Transverse colon (tissue), 4 donors: ENCODE results near the gene AKIRIN2. TPM values are rescaled to one million over a fixed set of nuclear protein-coding genes. Genes with fewer than 3 reads are reported as not detected.
"Not testable (repeated sequence)": the region's sequence is repeated elsewhere in the genome, so short reads cannot be mapped to it uniquely, and the experiment has no call there.

Experiments
- DNase-seq: peaks from one replicate; pipeline ENCODE4 v3.0.0-alpha.2; 2019
- H3K27ac ChIP-seq, 4 donors: fragments of 200-600 bp; sonication (generic); 2 replicates each; pipeline ENCODE4 v1.5.1; 2016 to 2018; ENCODE audit warnings: inconsistent platforms in 4 of 4
- H3K27me3 ChIP-seq: fragments of 200-600 bp; sonication (generic); 2 replicates; pipeline ENCODE4 v1.5.1; 2017; ENCODE audit warnings: inconsistent platforms
- H3K36me3 ChIP-seq, 4 donors: fragments of 200-600 bp; sonication (generic); 2 replicates each; pipeline ENCODE4 v1.5.1; 2017 to 2019; ENCODE audit warnings: inconsistent platforms in 4 of 4
- H3K4me1 ChIP-seq, 4 donors: fragments of 200-600 bp; sonication (generic); 2 replicates each; pipeline ENCODE4 v1.5.1; 2017 to 2020; ENCODE audit warnings: inconsistent platforms in 4 of 4
- H3K4me3 ChIP-seq, 4 donors: fragments of 200-600 bp; sonication (generic); 1 replicate in 1 of 4; 2 replicates in 3 of 4; pipeline versions ENCODE4 v1.5.1 to v1.6.1; 2017 to 2019; ENCODE audit warnings: inconsistent platforms in 4 of 4
- H3K9me3 ChIP-seq, 2 donors: fragments of 200-600 bp; sonication (generic); 2 replicates each; pipeline ENCODE4 v1.5.1; 2017 to 2019; ENCODE audit warnings: inconsistent platforms in 2 of 2
- EP300 ChIP-seq: sonication (generic); formaldehyde crosslinking; IDR thresholded peaks from one replicate; pipeline ENCODE4 v1.6.1; 2017; ENCODE audit warnings: antibody characterized with exemption, low read depth
- POLR2A ChIP-seq: fragments of 450-650 bp; IDR thresholded peaks from one replicate; pipeline ENCODE4 v1.6.1; 2016; ENCODE audit warnings: antibody characterized with exemption, mild to moderate bottlenecking, moderate library complexity
- POLR2AphosphoS5 ChIP-seq, 3 donors: sonication (generic); formaldehyde crosslinking; IDR thresholded peaks; one replicate each; pipeline ENCODE4 v1.6.1; 2016; ENCODE audit warnings: antibody characterized with exemption in 3 of 3
- WGBS, 2 donors: methylation state at CpG; one replicate each; pipeline ENCODE4 v1.1.5; 2018; ENCODE audit warnings: low coverage in 1 of 2; 5-methylcytosine and 5-hydroxymethylcytosine counted together
- in situ Hi-C, 4 donors: fragments of 200-750 bp; cut with MboI; loops; one replicate each; pipeline versions ENCODE4 v1.15.0 to v1.15.1; 2017; ENCODE audit warnings: low sequenced_read_pairs in 3 of 4, low pct_ligation_motif_present in 1 of 4, low pct_unique_long_range_greater_than_20kb in 1 of 4
- intact Hi-C: fragments of 100-400 bp; cut with DNase I; formaldehyde crosslinking; loops from one replicate; pipeline ENCODE4 v1.15.1; 2023; ENCODE audit warnings: low total_unique reads
- total RNA-seq, 4 donors: library from RNA; depleted of rRNA; stranded (reverse); fragments of >200 nt; gene quantifications; one replicate each; pipeline ENCODE4 v1.1.0, GENCODE V29; 2016
- TF ChIP-seq, protein P1 (sequence below), 5 experiments: fragments of 200-600 bp in 3 of 5; fragments of 450-650 bp in 2 of 5; sonication (generic) in 3 of 5; IDR thresholded peaks; 1 replicate in 2 of 5; 2 replicates in 3 of 5; pipeline ENCODE4 v1.5.1; 2016 to 2017; ENCODE audit warnings: antibody characterized with exemption in 5 of 5, inconsistent platforms in 3 of 5, mild to moderate bottlenecking in 2 of 5, moderate library complexity in 1 of 5

Gene AKIRIN2
- total RNA-seq, 4 donors from 2014 or later: 16.3 to 44.9 (median 20.7) TPM

DNA sequence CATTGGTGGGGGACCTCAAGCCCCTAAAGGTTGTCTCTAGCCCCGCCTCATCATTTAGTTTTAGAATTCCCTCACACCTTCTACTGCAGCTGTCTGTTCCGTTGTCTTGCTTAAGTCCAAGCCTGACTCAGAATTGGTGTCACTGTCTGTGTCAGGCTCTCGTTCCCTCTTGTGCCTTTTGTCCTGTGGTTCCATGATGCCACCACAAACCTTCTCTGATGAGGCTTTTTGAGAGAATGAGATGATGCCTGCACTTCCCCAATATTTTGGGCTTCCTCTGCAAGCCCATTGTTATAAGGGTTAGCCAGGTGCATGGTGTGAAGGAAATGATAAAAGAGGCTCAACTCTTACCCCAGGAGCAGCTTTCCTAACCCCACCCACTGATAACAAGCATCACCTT is 8.1 kb upstream of the AKIRIN2 start:
- Histone ChIP-seq H3K36me3 (no peaks in the 10 kb centered on the region), H3K9me3 (no peaks in the 10 kb centered on the region), H3K27me3 (no peaks in the 10 kb centered on the region), H3K4me3 (no peak overlapping the region), H3K27ac (no peak overlapping the region), H3K4me1 (peaks cover 0 to 10% (median 0%) of the 10 kb centered on the region in 4 donors)
- WGBS, 2 donors: 69 to 78% methylated on average over 3 of the region's 3 CpGs
- intact Hi-C loops (no loop called here), in situ Hi-C loops (no loop called here)
- TF ChIP-seq EP300: no peak
- TF ChIP-seq, protein P1, sequence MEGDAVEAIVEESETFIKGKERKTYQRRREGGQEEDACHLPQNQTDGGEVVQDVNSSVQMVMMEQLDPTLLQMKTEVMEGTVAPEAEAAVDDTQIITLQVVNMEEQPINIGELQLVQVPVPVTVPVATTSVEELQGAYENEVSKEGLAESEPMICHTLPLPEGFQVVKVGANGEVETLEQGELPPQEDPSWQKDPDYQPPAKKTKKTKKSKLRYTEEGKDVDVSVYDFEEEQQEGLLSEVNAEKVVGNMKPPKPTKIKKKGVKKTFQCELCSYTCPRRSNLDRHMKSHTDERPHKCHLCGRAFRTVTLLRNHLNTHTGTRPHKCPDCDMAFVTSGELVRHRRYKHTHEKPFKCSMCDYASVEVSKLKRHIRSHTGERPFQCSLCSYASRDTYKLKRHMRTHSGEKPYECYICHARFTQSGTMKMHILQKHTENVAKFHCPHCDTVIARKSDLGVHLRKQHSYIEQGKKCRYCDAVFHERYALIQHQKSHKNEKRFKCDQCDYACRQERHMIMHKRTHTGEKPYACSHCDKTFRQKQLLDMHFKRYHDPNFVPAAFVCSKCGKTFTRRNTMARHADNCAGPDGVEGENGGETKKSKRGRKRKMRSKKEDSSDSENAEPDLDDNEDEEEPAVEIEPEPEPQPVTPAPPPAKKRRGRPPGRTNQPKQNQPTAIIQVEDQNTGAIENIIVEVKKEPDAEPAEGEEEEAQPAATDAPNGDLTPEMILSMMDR (IDR thresholded peaks at IDR 0.05): no peak
- no peak for DNase-seq

DNA sequence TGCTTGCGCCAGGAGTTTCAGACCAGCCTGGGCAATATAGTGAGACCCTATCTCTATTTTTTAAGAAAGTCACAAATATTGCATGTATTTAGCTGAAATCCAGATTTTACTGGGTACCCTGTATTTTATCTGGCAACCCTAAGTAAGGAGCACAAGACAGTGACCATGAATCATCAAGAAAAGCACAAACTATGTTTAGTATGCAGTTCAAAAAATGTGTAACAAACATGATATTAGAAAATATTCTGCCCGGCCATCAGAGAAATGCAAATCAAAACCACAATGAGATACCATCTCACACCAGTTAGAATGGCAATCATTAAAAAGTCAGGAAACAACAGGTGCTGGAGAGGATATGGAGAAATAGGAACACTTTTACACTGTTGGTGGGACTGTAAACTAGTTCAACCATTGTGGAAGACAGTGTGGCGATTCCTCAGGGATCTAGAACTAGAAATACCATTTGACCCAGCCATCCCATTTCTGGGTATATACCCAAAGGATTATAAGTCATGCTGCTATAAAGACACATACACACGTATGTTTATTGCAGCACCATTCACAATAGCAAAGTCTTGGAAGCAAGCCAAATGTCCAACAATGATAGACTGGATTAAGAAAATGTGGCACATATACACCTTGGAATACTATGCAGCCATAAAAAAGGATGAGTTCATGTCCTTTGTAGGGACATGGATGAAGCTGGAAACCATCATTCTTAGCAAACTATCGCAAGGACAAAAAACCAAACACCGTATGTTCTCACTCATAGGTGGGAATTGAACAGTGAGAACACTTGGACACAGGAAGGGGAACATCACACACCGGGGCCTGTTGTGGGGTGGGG is 6.8 kb upstream of the AKIRIN2 start:
- intact Hi-C loops, in situ Hi-C loops: not testable (repeated sequence)
- WGBS, 2 donors: 64 to 88% methylated on average over 2 to 7 of the region's 7 CpGs

DNA sequence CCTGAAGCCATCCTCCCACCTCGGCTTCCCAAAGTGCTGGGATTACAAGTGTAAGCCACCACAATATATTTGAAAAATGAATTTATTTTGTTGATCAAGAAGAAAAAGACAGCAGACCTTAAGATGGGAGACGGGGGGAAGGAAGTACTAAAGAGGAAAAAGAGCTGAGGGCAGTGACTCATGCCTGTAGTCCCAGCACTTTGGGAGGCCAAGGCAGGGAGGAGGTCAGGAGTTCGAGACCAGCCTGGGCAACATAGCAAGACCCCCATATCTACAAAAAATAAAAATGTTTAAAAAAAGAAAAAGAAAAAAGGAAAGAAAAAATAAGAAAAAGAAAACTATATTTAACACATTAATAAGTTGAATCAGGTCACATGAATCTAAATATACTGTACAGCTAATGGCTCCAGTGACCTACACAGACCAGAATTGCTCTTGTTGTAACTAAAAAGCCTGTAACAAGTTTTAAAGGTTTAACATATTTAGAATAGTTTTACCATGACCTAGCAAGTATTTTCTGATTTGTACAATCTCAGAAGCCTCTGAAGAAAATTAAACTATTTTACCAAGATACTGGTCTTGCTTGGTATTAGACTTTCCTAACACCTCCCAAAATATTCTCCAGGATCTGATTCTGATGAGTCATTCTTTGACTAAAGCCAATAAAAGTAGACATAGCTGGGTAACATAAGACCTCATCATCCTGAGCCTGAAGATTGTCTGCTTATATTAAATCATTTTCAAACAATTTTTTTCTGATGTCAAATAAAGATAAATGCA is 4.3 kb upstream of the AKIRIN2 start:
- no peak overlapping the region for H3K4me3 ChIP-seq
- TF ChIP-seq, protein P1 (IDR thresholded peaks at IDR 0.05): no peak
- TF ChIP-seq POLR2A (no peak), EP300 (no peak)
- no peaks in the 10 kb centered on the region for H3K36me3 ChIP-seq
- in situ Hi-C loops: no loop called here
- no peaks in the 10 kb centered on the region for H3K9me3 ChIP-seq
- H3K4me1 ChIP-seq: peaks cover 0 to 7% (median 0%) of the 10 kb centered on the region in 4 donors
- DNase-seq: no peak
- H3K27me3 ChIP-seq: no peaks in the 10 kb centered on the region
- 69 to 82% methylated on average over 3 of the region's 3 CpGs for WGBS, 2 donors
- intact Hi-C loops: no loop called here
- H3K27ac ChIP-seq: no peak overlapping the region

More for the DNA sequence above, 6.8 kb upstream of the AKIRIN2 start:
- not testable (repeated sequence) for H3K27ac ChIP-seq, H3K4me3 ChIP-seq, H3K9me3 ChIP-seq, DNase-seq, H3K27me3 ChIP-seq, H3K36me3 ChIP-seq, H3K4me1 ChIP-seq

DNA sequence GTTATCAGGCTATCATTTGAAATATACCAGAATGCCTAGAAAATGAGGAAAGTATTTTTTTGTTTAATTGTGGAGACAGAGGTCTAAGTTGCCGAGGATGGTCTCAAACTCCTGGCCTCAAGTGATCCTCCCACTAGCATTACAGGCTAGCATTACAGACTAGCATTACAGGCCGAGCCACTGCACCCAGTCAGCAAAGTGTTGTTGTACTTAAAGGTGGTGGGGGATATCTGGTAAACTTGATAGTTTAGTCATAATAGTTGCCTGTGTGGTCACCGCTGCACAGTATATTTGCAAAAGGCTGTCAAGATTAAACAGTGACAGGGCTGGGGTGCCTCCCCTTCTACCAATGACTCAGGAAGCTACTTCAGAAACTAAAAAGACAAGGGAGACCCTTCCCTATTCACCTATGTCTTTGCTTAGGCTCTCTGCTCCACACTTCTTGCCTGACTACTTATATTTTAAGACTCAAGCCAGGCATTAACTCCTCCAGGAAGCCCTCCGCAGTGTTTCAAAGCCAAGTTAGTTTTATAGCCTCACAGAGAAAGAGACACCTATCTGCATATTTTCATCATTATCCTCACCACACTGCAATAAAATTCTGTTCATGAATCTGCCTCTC is 3.1 kb upstream of the AKIRIN2 start:
- Histone ChIP-seq H3K36me3 (no peaks in the 10 kb centered on the region), H3K4me1 (peaks cover 0 to 7% (median under 1%) of the 10 kb centered on the region in 4 donors), H3K4me3 (no peak overlapping the region), H3K27me3 (no peaks in the 10 kb centered on the region), H3K9me3 (no peaks in the 10 kb centered on the region), H3K27ac (no peak overlapping the region)
- in situ Hi-C loops: no loop called here
- intact Hi-C loops: no loop called here
- TF ChIP-seq POLR2AphosphoS5 (IDR thresholded peaks at IDR 0.05) (no peak), POLR2A (no peak), EP300 (no peak)
- TF ChIP-seq, protein P1 (IDR thresholded peaks at IDR 0.05): no peak
- DNase-seq: no peak
- WGBS, 2 donors: 76 to 80% methylated on average over 3 to 4 of the region's 4 CpGs

DNA sequence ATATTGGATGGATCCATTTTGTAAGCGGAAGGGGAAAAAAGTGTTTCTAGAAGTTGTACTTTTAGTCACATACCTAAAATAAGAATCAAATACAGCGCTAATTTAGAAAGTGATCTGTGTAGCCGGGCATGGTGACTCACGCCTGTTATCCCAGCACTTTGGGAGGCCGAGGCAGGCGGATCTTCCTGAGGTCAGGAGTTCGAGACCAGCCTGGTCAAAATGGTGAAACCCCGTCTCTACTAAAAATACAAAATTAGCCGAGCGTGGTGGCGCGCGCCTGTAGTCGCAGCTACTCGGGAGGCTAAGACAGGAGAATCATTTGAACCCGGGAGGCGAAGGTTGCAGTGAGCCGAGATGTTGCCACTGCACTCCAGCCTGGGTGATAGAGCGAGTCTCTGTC is 1.0 kb upstream of the AKIRIN2 start:
- DNase-seq, H3K36me3 ChIP-seq, H3K27me3 ChIP-seq, in situ Hi-C loops, H3K9me3 ChIP-seq: not testable (repeated sequence)
- peak overlapping the region in 3 of 4 donors; percentile 37 to 94 (median 91) for H3K4me3 ChIP-seq
- intact Hi-C loops: loop anchor here (5.0 kb wide), 1 partner anchor 111 kb away; the partner anchor contains the start of gene ORC3
- H3K27ac ChIP-seq: peak overlapping the region; percentile 97 to 100 (median 98)
- WGBS, 2 donors: 80 to 87% methylated on average over 17 to 19 of the region's 19 CpGs
- H3K4me1 ChIP-seq: peaks cover under 1 to 28% (median 11%) of the 10 kb centered on the region in 4 donors
